HCT116 (cell line): ENCODE results near the gene MON2. TPM values are rescaled to one million over a fixed set of nuclear protein-coding genes. Genes with fewer than 3 reads are reported as not detected.

Experiments
- ATAC-seq: fragments of 200-7000 bp; cut with Tn5 transposase; 2 replicates; pipeline ENCODE4 v1.9.1; 2020; ENCODE audit warnings: mild to moderate bottlenecking, moderate library complexity
- BruUV-seq: library from RNA; stranded (reverse); fragments of 400-500 nt; replicated peaks from 2 replicates; lab custom pipeline; 2021; lab: Mats Ljungman, UMichigan
- CTCF ChIA-PET: fragments of 300-600 bp; sonication (Branson Sonifier 250); formaldehyde crosslinking; loops from one replicate; lab custom pipeline; 2021; ENCODE audit warnings: antibody characterized with exemption; lab: Charles Lee
- POLR2A ChIA-PET: fragments of 300-600, 350-600 bp; sonication (Branson Sonifier 250); formaldehyde crosslinking; loops from one replicate; lab custom pipeline; 2021; ENCODE audit warnings: antibody characterized with exemption; lab: Charles Lee
- RAD21 ChIA-PET, 2 experiments: fragments of 300-600 bp; sonication (Branson Sonifier 250); formaldehyde crosslinking; loops; one replicate each; lab custom pipeline; 2023; ENCODE audit warnings: low total read pairs in 2 of 2; ENCODE audit not compliant: uncharacterized antibody in 2 of 2, unreplicated experiment in 2 of 2, low non-redundant PET in 1 of 2; lab: Charles Lee
- DNase-seq: peaks from one replicate; pipeline ENCODE4 v3.0.0-alpha.2; 2010; ENCODE audit warnings: low read depth, low spot score
- H2AFZ ChIP-seq: fragments of 200-600 bp; shearing (Covaris generic), sonication (generic); 2 replicates; pipeline ENCODE4 v1.6.1; 2017; ENCODE audit warnings: low read depth, mixed run types, mixed read lengths, antibody characterized with exemption, low read length; ENCODE audit not compliant: poor library complexity, severe bottlenecking
- H3K27ac ChIP-seq: 2 replicates; pipeline ENCODE4 v1.5.1; 2012; ENCODE audit warnings: low read depth, low read length
- H3K27me3 ChIP-seq: fragments of 200-600 bp; sonication (generic); 2 replicates; pipeline ENCODE4 v1.6.1; 2016; ENCODE audit warnings: mixed run types, low read length, mixed read lengths; ENCODE audit not compliant: insufficient read depth
- H3K36me3 ChIP-seq, 2 experiments: fragments of 200-500 bp in 1 of 2; fragments of 200-600 bp in 1 of 2; sonication (Bioruptor generic) in 1 of 2; sonication (generic) in 1 of 2; 2 replicates each; pipeline versions ENCODE4 v1.5.1 to v1.6.1; 2014 to 2016; ENCODE audit warnings: low read length in 2 of 2, inconsistent platforms in 1 of 2, mixed read lengths in 1 of 2, mixed run types in 1 of 2; ENCODE audit not compliant: insufficient read depth in 2 of 2, control insufficient read depth in 1 of 2
- H3K4me1 ChIP-seq, 2 experiments: fragments of 200-600 bp in 1 of 2; sonication (generic) in 1 of 2; 2 replicates each; pipeline versions ENCODE4 v1.5.1 to v1.6.1; 2012 to 2017; ENCODE audit warnings: low read length in 2 of 2, inconsistent platforms in 1 of 2, mild to moderate bottlenecking in 1 of 2, mixed read lengths in 1 of 2, mixed run types in 1 of 2, moderate library complexity in 1 of 2; ENCODE audit not compliant: insufficient read depth in 2 of 2, control insufficient read depth in 1 of 2
- H3K4me2 ChIP-seq: fragments of 200-600 bp; sonication (generic); 2 replicates; pipeline ENCODE4 v1.6.1; 2017; ENCODE audit warnings: mixed run types, low read length, mixed read lengths
- H3K4me3 ChIP-seq, 2 experiments: fragments of 200-600 bp in 1 of 2; sonication (generic) in 1 of 2; replicated peaks in 1 of 2; 2 replicates each; pipeline ENCODE4 v1.5.1; 2011 to 2016; ENCODE audit warnings: low read length in 2 of 2, control low read depth in 1 of 2, low read depth in 1 of 2, mild to moderate bottlenecking in 1 of 2, mixed read lengths in 1 of 2, mixed run types in 1 of 2
- H3K79me2 ChIP-seq: fragments of 200-600 bp; sonication (generic); 2 replicates; pipeline ENCODE4 v1.6.1; 2017; ENCODE audit warnings: mild to moderate bottlenecking, mixed run types, low read length, moderate library complexity, mixed read lengths; ENCODE audit not compliant: insufficient read depth
- H3K9ac ChIP-seq: fragments of 200-600 bp; sonication (generic); 2 replicates; pipeline ENCODE4 v1.6.1; 2016; ENCODE audit warnings: low read length, mixed read lengths
- H3K9me2 ChIP-seq: fragments of 200-600 bp; sonication (generic), shearing (Covaris generic); 2 replicates; pipeline ENCODE4 v1.6.1; 2017; ENCODE audit warnings: mixed run types, mild to moderate bottlenecking, moderate library complexity; ENCODE audit not compliant: insufficient read depth
- H3K9me3 ChIP-seq, 2 experiments: fragments of 200-500 bp in 1 of 2; fragments of 200-600 bp in 1 of 2; sonication (Bioruptor generic) in 1 of 2; sonication (generic) in 1 of 2; 2 replicates each; pipeline ENCODE4 v1.6.1; 2014 to 2017; ENCODE audit warnings: low read length in 2 of 2, mixed read lengths in 2 of 2, inconsistent platforms in 1 of 2, low read depth in 1 of 2, mild to moderate bottlenecking in 1 of 2, mixed run types in 1 of 2, moderate library complexity in 1 of 2; ENCODE audit not compliant: control insufficient read depth in 1 of 2, insufficient read depth in 1 of 2
- H4K20me1 ChIP-seq: fragments of 200-600 bp; sonication (generic), shearing (Covaris generic); 2 replicates; pipeline ENCODE4 v1.6.1; 2017; ENCODE audit warnings: mixed run types, mild to moderate bottlenecking, moderate library complexity; ENCODE audit not compliant: insufficient read depth
- CTCF ChIP-seq, 3 experiments: fragments of 200-600 bp in 1 of 3; sonication (generic) in 1 of 3; IDR thresholded peaks in 2 of 3; conservative IDR thresholded peaks in 1 of 3; 2 replicates each; pipeline ENCODE4 v1.5.1; 2012 to 2017; ENCODE audit warnings: low read depth in 2 of 3, low read length in 2 of 3, antibody characterized with exemption in 1 of 3, borderline replicate concordance in 1 of 3, control low read depth in 1 of 3, mild to moderate bottlenecking in 1 of 3, mixed read lengths in 1 of 3, mixed run types in 1 of 3, moderate library complexity in 1 of 3; ENCODE audit not compliant: insufficient read depth in 1 of 3
- ELF1 ChIP-seq: IDR thresholded peaks from 2 replicates; pipeline ENCODE4 v1.6.1; 2012; ENCODE audit warnings: low read depth, borderline replicate concordance
- EZH2phosphoT487 ChIP-seq: fragments of 200-600 bp; IDR thresholded peaks from 2 replicates; pipeline ENCODE4 v1.6.1; 2018; ENCODE audit warnings: antibody characterized with exemption, borderline replicate concordance
- MAX ChIP-seq: IDR thresholded peaks from 2 replicates; pipeline ENCODE4 v1.6.1; 2012
- POLR2A ChIP-seq: IDR thresholded peaks from 2 replicates; pipeline ENCODE4 v1.7.0; 2011; ENCODE audit warnings: borderline replicate concordance; ENCODE audit not compliant: insufficient read depth, insufficient read length; ENCODE audit errors: extremely low read depth
- RAD21 ChIP-seq: IDR thresholded peaks from 2 replicates; pipeline ENCODE4 v1.6.1; 2012; ENCODE audit warnings: low read depth, mild to moderate bottlenecking
- SIN3A ChIP-seq: IDR thresholded peaks from 2 replicates; pipeline ENCODE4 v1.6.1; 2012; ENCODE audit warnings: low read depth
- SP1 ChIP-seq: IDR thresholded peaks from 2 replicates; pipeline ENCODE4 v1.6.1; 2012; ENCODE audit warnings: low read depth
- TCF7L2 ChIP-seq: IDR thresholded peaks from 2 replicates; pipeline ENCODE4 v1.7.0; 2011; ENCODE audit warnings: borderline replicate concordance, inconsistent platforms; ENCODE audit not compliant: insufficient read depth, insufficient read length; ENCODE audit errors: extremely low read depth
- ZFX ChIP-seq: fragments of 450-650 bp; IDR thresholded peaks from 2 replicates; pipeline ENCODE4 v1.6.1; 2017
- ZNF274 ChIP-seq: fragments of 200-500 bp; sonication (Bioruptor generic); IDR thresholded peaks from 2 replicates; pipeline ENCODE4 v1.6.1; 2014; ENCODE audit warnings: mild to moderate bottlenecking, low read depth, low read length, inconsistent platforms
- intact Hi-C: fragments of 100-400 bp; cut with micrococcal nuclease; formaldehyde crosslinking; loops from 2 replicates; pipeline ENCODE4 v1.10.0; 2022
- total RNA-seq: library from RNA; stranded (reverse); gene quantifications from one replicate; pipeline ENCODE4 v1.2.1, GENCODE V29; 2021; ENCODE audit not compliant: unreplicated experiment

Gene MON2
- total RNA-seq, 1 experiment from 2014 or later = 30.7 TPM

GRCh38 chr12:62482769-62483168, 16.1 kb downstream of the MON2 start:
- BruUV-seq = no TSS peak
- TF ChIP-seq SP1 (no peak), ELF1 (no peak), RAD21 (no peak), SIN3A (no peak), ZFX (no peak), CTCF (IDR thresholded peaks at IDR 0.05 in 2 of 3, conservative IDR thresholded peaks at IDR 0.05 in 1 of 3; ENCODE audit: borderline replicate concordance in 1 of 3, insufficient read depth in 1 of 3, low read depth in 2 of 3, low read length in 2 of 3) (no peak), MAX (no peak), POLR2A (no peak), ZNF274 (no peak), TCF7L2 (no peak), EZH2phosphoT487 (no peak)
- Histone ChIP-seq H3K27me3 (no peaks in the 10 kb centered on the region), H3K4me2 (no peak overlapping the region), H2AFZ (no peak overlapping the region), H3K9ac (no peak overlapping the region), H3K4me3 (no peak overlapping the region), H4K20me1 (no peaks in the 10 kb centered on the region), H3K27ac (no peak overlapping the region), H3K4me1 (peaks cover 0 to 7% of the 10 kb centered on the region in 2 experiments; a peak in 2 of 4 replicates), H3K36me3 (no peaks in the 10 kb centered on the region), H3K9me3 (no peaks in the 10 kb centered on the region), H3K79me2 (peaks cover 50% of the 10 kb centered on the region), H3K9me2 (no peaks in the 10 kb centered on the region)
- POLR2A ChIA-PET = no interaction called here
- RAD21 ChIA-PET = no interaction called here
- no peak for DNase-seq
- no peak for ATAC-seq
- intact Hi-C loops = no loop called here
- CTCF ChIA-PET = no interaction called here
